Measurements from ENCODE around the gene NUAK2.

Gene NUAK2

DNA sequence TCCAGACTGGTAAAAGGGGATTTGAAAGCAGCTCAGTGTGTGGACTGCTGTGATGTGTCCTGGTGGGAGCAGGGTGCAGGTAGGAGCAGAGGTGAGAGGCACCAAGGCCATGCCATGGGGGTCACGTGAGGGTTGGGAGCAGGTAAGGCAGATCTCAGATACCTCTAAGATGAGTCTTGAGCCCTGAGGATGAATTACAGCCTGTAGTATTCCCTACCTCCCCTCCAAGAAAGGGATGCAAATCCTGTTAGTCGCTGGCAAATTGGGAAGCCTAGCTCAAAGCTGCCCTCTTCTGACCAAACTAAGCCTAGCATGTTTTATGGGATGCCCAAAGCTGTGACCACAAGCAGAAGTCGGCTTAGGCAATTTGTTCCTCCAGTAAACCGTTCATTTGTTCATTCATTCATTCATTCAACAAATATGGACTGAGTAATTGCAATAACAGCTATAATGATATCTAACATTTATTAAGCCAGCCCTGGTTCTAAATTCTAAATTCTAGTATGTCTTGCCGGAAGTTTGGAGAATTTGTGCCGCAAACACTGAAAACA lies 3.9 kb upstream of the NUAK2 start:
- no peak for TF ChIP-seq TAF1 (IDR thresholded peaks at IDR 0.05; ENCODE audit: borderline replicate concordance, insufficient read depth, low read length)
- no peak for TF ChIP-seq POLR2AphosphoS5 (IDR thresholded peaks at IDR 0.05; ENCODE audit: low read depth, low read length)
- TF ChIP-seq FOXP2 (optimal IDR thresholded peaks at IDR 0.05; ENCODE audit: borderline replicate concordance, extremely low read depth, extremely low read length, insufficient read depth): no peak
- TF ChIP-seq, protein P1, sequence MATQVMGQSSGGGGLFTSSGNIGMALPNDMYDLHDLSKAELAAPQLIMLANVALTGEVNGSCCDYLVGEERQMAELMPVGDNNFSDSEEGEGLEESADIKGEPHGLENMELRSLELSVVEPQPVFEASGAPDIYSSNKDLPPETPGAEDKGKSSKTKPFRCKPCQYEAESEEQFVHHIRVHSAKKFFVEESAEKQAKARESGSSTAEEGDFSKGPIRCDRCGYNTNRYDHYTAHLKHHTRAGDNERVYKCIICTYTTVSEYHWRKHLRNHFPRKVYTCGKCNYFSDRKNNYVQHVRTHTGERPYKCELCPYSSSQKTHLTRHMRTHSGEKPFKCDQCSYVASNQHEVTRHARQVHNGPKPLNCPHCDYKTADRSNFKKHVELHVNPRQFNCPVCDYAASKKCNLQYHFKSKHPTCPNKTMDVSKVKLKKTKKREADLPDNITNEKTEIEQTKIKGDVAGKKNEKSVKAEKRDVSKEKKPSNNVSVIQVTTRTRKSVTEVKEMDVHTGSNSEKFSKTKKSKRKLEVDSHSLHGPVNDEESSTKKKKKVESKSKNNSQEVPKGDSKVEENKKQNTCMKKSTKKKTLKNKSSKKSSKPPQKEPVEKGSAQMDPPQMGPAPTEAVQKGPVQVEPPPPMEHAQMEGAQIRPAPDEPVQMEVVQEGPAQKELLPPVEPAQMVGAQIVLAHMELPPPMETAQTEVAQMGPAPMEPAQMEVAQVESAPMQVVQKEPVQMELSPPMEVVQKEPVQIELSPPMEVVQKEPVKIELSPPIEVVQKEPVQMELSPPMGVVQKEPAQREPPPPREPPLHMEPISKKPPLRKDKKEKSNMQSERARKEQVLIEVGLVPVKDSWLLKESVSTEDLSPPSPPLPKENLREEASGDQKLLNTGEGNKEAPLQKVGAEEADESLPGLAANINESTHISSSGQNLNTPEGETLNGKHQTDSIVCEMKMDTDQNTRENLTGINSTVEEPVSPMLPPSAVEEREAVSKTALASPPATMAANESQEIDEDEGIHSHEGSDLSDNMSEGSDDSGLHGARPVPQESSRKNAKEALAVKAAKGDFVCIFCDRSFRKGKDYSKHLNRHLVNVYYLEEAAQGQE (IDR thresholded peaks at IDR 0.05; ENCODE audit: insufficient read depth in 1 of 2, low read depth in 2 of 2, low read length in 2 of 2): no peak
- TF ChIP-seq SIN3A (IDR thresholded peaks at IDR 0.05; ENCODE audit: borderline replicate concordance, insufficient read depth, low read length): no peak

DNA sequence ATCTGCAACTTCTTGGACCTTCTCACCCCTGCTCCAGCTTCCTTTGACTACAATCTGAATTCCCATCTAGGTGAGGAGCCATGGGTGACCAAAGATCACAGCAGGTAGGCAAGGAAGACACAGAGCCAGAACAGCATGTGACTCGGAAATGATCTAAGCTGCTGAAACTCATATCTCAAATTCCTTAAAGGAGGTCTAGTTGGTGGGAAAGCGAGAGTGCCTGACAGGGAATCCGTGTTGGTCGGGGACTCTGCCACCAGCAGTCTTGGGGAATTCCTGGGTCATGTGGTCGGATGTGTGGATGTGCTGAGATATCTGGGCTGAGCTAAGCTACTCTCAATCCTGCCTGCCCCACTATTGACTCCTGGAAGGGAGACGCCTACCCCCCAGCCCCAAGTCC lies 3.2 kb upstream of the NUAK2 start:
- TF ChIP-seq SIN3A (IDR thresholded peaks at IDR 0.05; ENCODE audit: borderline replicate concordance, insufficient read depth, low read length) (no peak), TAF1 (IDR thresholded peaks at IDR 0.05; ENCODE audit: borderline replicate concordance, insufficient read depth, low read length) (no peak), POLR2AphosphoS5 (IDR thresholded peaks at IDR 0.05; ENCODE audit: low read depth, low read length) (no peak), FOXP2 (optimal IDR thresholded peaks at IDR 0.05; ENCODE audit: borderline replicate concordance, extremely low read depth, extremely low read length, insufficient read depth) (no peak)
- TF ChIP-seq, protein P1 (IDR thresholded peaks at IDR 0.05; ENCODE audit: insufficient read depth in 1 of 2, low read depth in 2 of 2, low read length in 2 of 2): no peak

DNA sequence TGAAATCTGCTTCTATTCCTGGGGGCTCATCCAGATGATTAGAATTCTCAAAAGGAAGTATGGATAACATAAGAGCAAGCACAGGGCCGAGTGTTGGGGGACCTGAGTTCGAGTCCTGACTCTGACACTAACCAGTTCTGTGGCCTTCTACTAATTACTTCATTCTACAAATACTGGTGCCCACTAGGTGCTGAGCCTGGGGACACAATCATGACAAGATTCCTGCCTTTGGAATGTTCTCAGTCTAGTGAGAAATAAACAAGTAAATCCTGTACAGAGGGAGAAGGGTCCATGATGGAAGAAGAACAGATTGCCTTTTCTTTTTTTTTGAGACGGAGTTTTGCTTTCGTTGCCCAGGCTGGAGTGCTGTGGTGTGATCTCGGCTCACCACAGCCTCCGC lies 2.2 kb upstream of the NUAK2 start:
- TF ChIP-seq, protein P1 (IDR thresholded peaks at IDR 0.05; ENCODE audit: insufficient read depth in 1 of 2, low read depth in 2 of 2, low read length in 2 of 2): no peak
- TF ChIP-seq FOXP2 (optimal IDR thresholded peaks at IDR 0.05; ENCODE audit: borderline replicate concordance, extremely low read depth, extremely low read length, insufficient read depth): no peak
- TF ChIP-seq TAF1 (IDR thresholded peaks at IDR 0.05; ENCODE audit: borderline replicate concordance, insufficient read depth, low read length): no peak
- no peak for TF ChIP-seq POLR2AphosphoS5 (IDR thresholded peaks at IDR 0.05; ENCODE audit: low read depth, low read length)
- no peak for TF ChIP-seq SIN3A (IDR thresholded peaks at IDR 0.05; ENCODE audit: borderline replicate concordance, insufficient read depth, low read length)

DNA sequence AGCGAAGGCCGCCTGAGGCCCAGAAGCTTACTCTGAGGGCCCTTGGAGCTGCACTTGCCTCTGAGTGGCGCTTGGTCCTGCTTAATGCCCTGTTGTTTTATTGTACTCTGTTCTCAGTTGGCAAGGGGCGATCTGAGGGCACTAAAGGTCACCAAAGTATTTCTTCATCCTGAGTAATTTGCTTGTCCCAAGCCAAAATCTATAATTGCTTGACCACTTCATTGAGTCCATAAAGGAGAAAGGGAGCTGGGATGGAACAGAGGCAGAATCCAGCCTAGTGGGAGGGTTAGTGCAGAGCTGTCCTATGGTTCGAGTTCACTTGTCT lies 376 bp upstream of the NUAK2 start:
- TF ChIP-seq, protein P1 (IDR thresholded peaks at IDR 0.05; ENCODE audit: insufficient read depth in 1 of 2, low read depth in 2 of 2, low read length in 2 of 2): no peak
- TF ChIP-seq SIN3A (IDR thresholded peaks at IDR 0.05; ENCODE audit: borderline replicate concordance, insufficient read depth, low read length): no peak
- TF ChIP-seq FOXP2 (optimal IDR thresholded peaks at IDR 0.05; ENCODE audit: borderline replicate concordance, extremely low read depth, extremely low read length, insufficient read depth): no peak
- TF ChIP-seq TAF1 (IDR thresholded peaks at IDR 0.05; ENCODE audit: borderline replicate concordance, insufficient read depth, low read length): no peak
- no peak for TF ChIP-seq POLR2AphosphoS5 (IDR thresholded peaks at IDR 0.05; ENCODE audit: low read depth, low read length)
